Lower leg skin (tissue), 3 donors: ENCODE data around the gene TOP3B.

Source experiments
- CTCF ChIP-seq, 3 donors: fragments of 450-650 bp; IDR thresholded peaks; one replicate each; pipeline ENCODE4 v1.5.1; 2016; ENCODE audit warnings: antibody characterized with exemption in 3 of 3, mild to moderate bottlenecking in 3 of 3, moderate library complexity in 2 of 3
- POLR2A ChIP-seq, 2 donors: fragments of 450-650 bp; IDR thresholded peaks; one replicate each; pipeline ENCODE4 v1.6.1; 2016 to 2017; ENCODE audit warnings: antibody characterized with exemption in 2 of 2, mild to moderate bottlenecking in 1 of 2, moderate library complexity in 1 of 2

- TF ChIP-seq CTCF (IDR thresholded peaks at IDR 0.05) (no peak), POLR2A (IDR thresholded peaks at IDR 0.05) (no peak)
Measured at GRCh38 chr22:21917181-21917958, 65.2 kb downstream of the TOP3B start.
